H9 (cell line): ENCODE measurements around the gene MTFMT. TPM values are rescaled to one million over a fixed set of nuclear protein-coding genes. Genes with fewer than 3 reads are reported as not detected.

Experiments
- DNase-seq: peaks from one replicate; pipeline ENCODE4 v3.0.0-alpha.2; 2017
- H2AFZ ChIP-seq: one replicate; pipeline ENCODE4 v1.6.1; 2013; ENCODE audit warnings: mild to moderate bottlenecking, low read length, control low read depth, moderate library complexity
- H2AK5ac ChIP-seq: 2 replicates; pipeline ENCODE4 v1.6.1; 2013; ENCODE audit warnings: low read length, control low read depth, mixed read lengths; ENCODE audit not compliant: insufficient read length
- H2BK120ac ChIP-seq: one replicate; pipeline ENCODE4 v1.6.1; 2013; ENCODE audit warnings: low read depth, mild to moderate bottlenecking, low read length, control low read depth, inconsistent platforms; ENCODE audit not compliant: poor library complexity, severe bottlenecking
- H2BK12ac ChIP-seq: 2 replicates; pipeline ENCODE4 v1.6.1; 2013; ENCODE audit warnings: low read length, control low read depth, mixed read lengths, low read depth; ENCODE audit not compliant: insufficient read length
- H2BK15ac ChIP-seq: 2 replicates; pipeline ENCODE4 v1.6.1; 2013; ENCODE audit warnings: low read depth, low read length, control low read depth
- H2BK20ac ChIP-seq: one replicate; pipeline ENCODE4 v1.6.1; 2013; ENCODE audit warnings: low read depth, mild to moderate bottlenecking, low read length, control low read depth, inconsistent platforms; ENCODE audit not compliant: poor library complexity, severe bottlenecking
- H2BK5ac ChIP-seq: 2 replicates; pipeline ENCODE4 v1.6.1; 2013; ENCODE audit warnings: low read length, control low read depth, mixed read lengths; ENCODE audit not compliant: insufficient read length
- H3K14ac ChIP-seq: 2 replicates; pipeline ENCODE4 v1.6.1; 2013; ENCODE audit warnings: low read length, control low read depth; ENCODE audit not compliant: insufficient read depth
- H3K18ac ChIP-seq: 2 replicates; pipeline ENCODE4 v1.6.1; 2013; ENCODE audit warnings: low read depth, mild to moderate bottlenecking, mixed read lengths, low read length, control low read depth; ENCODE audit not compliant: insufficient read length
- H3K23ac ChIP-seq: 2 replicates; pipeline ENCODE4 v1.6.1; 2013; ENCODE audit warnings: low read length, control low read depth, mixed read lengths, low read depth; ENCODE audit not compliant: insufficient read length
- H3K23me2 ChIP-seq: 2 replicates; pipeline ENCODE4 v1.6.1; 2013; ENCODE audit warnings: low read depth, mild to moderate bottlenecking, mixed read lengths, low read length, control low read depth; ENCODE audit not compliant: insufficient read length, poor library complexity, severe bottlenecking
- H3K27ac ChIP-seq: 2 replicates; pipeline ENCODE4 v1.5.1; 2013; ENCODE audit warnings: low read length, control low read depth, mixed read lengths, low read depth; ENCODE audit not compliant: insufficient read length
- H3K27me3 ChIP-seq: 2 replicates; pipeline ENCODE4 v1.6.1; 2013; ENCODE audit warnings: low read length, control low read depth, inconsistent platforms; ENCODE audit not compliant: insufficient read depth
- H3K4ac ChIP-seq: 2 replicates; pipeline ENCODE4 v1.6.1; 2013; ENCODE audit warnings: low read depth, mild to moderate bottlenecking, control low read depth, inconsistent platforms, low read length, moderate library complexity
- H3K4me1 ChIP-seq: 2 replicates; pipeline ENCODE4 v1.6.1; 2013; ENCODE audit warnings: low read length, control low read depth, inconsistent platforms; ENCODE audit not compliant: insufficient read depth
- H3K4me2 ChIP-seq: 2 replicates; pipeline ENCODE4 v1.6.1; 2013; ENCODE audit warnings: low read length, control low read depth, mixed read lengths; ENCODE audit not compliant: insufficient read length, insufficient read depth
- H3K56ac ChIP-seq: 2 replicates; pipeline ENCODE4 v1.6.1; 2013; ENCODE audit warnings: low read depth, mild to moderate bottlenecking, mixed read lengths, low read length, control low read depth; ENCODE audit not compliant: insufficient read length
- H3K79me1 ChIP-seq: 2 replicates; pipeline ENCODE4 v1.6.1; 2013; ENCODE audit warnings: low read depth, mild to moderate bottlenecking, moderate library complexity, low read length, control low read depth, inconsistent platforms; ENCODE audit not compliant: insufficient read depth, poor library complexity, severe bottlenecking
- H3K79me2 ChIP-seq: 2 replicates; pipeline ENCODE4 v1.6.1; 2013; ENCODE audit warnings: low read length, control low read depth, inconsistent platforms; ENCODE audit not compliant: insufficient read depth
- H3K9ac ChIP-seq: 2 replicates; pipeline ENCODE4 v1.6.1; 2013; ENCODE audit warnings: low read length, control low read depth, mixed read lengths; ENCODE audit not compliant: insufficient read length; ENCODE audit errors: extremely low read depth
- H3K9me3 ChIP-seq: one replicate; pipeline ENCODE4 v1.6.1; 2013; ENCODE audit warnings: low read depth, low read length, inconsistent platforms; ENCODE audit not compliant: control insufficient read depth
- H3T11ph ChIP-seq: one replicate; pipeline ENCODE4 v1.6.1; 2013; ENCODE audit warnings: mild to moderate bottlenecking, low read length, control low read depth, inconsistent platforms
- H4K20me1 ChIP-seq: one replicate; pipeline ENCODE4 v1.6.1; 2013; ENCODE audit not compliant: control insufficient read depth, insufficient read length, insufficient read depth
- H4K5ac ChIP-seq: 2 replicates; pipeline ENCODE4 v1.6.1; 2013; ENCODE audit warnings: low read depth, mild to moderate bottlenecking, mixed read lengths, low read length, control low read depth; ENCODE audit not compliant: insufficient read length
- H4K8ac ChIP-seq: replicated peaks from 2 replicates; pipeline ENCODE4 v1.6.1; 2013; ENCODE audit warnings: low read length, control low read depth, mixed read lengths, low read depth; ENCODE audit not compliant: insufficient read length
- H4K91ac ChIP-seq: 2 replicates; pipeline ENCODE4 v1.6.1; 2013; ENCODE audit warnings: low read depth, mild to moderate bottlenecking, moderate library complexity, mixed read lengths, low read length, control low read depth; ENCODE audit not compliant: insufficient read length
- H3K27ac Mint-ChIP-seq, 3 experiments: 2 replicates in 2 of 3; 3 replicates in 1 of 3; pipeline ENCODE4 v1.8.0; 2020 to 2021; ENCODE audit warnings: mixed read lengths in 3 of 3, mild to moderate bottlenecking in 1 of 3, moderate library complexity in 1 of 3
- H3K27me3 Mint-ChIP-seq: 2 replicates; pipeline ENCODE4 v1.8.0; 2021; ENCODE audit warnings: low read depth, mild to moderate bottlenecking, moderate library complexity, mixed read lengths
- H3K36me3 Mint-ChIP-seq, 3 experiments: 2 replicates in 2 of 3; 3 replicates in 1 of 3; pipeline ENCODE4 v1.8.0; 2020 to 2021; ENCODE audit warnings: low read depth in 3 of 3, mixed read lengths in 3 of 3; ENCODE audit not compliant: insufficient read depth in 1 of 3
- H3K4me1 Mint-ChIP-seq, 2 experiments: 2 replicates each; pipeline ENCODE4 v1.8.0; 2020; ENCODE audit warnings: mixed read lengths in 2 of 2
- H3K4me3 Mint-ChIP-seq, 2 experiments: 2 replicates in 1 of 2; 3 replicates in 1 of 2; pipeline ENCODE4 v1.8.0; 2020 to 2021; ENCODE audit warnings: mild to moderate bottlenecking in 2 of 2, mixed read lengths in 2 of 2, moderate library complexity in 1 of 2
- H3K9me3 Mint-ChIP-seq, 2 experiments: 2 replicates in 1 of 2; 3 replicates in 1 of 2; pipeline ENCODE4 v1.8.0; 2020; ENCODE audit warnings: mild to moderate bottlenecking in 2 of 2, mixed read lengths in 2 of 2, moderate library complexity in 1 of 2
- WGBS: extraction: QIAGEN DNeasy Blood & Tissue Kit; methylation state at CpG from one replicate; pipeline ENCODE4 v1.1.7; 2013; ENCODE audit warnings: missing lambda C conversion rate, low lambda C conversion rate, mixed read lengths; ENCODE audit not compliant: insufficient read length; ENCODE audit errors: extremely low coverage; 5-methylcytosine and 5-hydroxymethylcytosine counted together
- total RNA-seq: library from RNA; stranded (reverse); gene quantifications from 2 replicates; pipeline ENCODE4 v1.2.1, GENCODE V29; 2021
- TF ChIP-seq, protein P1 (sequence below): fragments of 200-600 bp; sonication (generic); conservative IDR thresholded peaks from 3 replicates; pipeline ENCODE4 v1.8.0; 2021; ENCODE audit warnings: antibody characterized with exemption, mild to moderate bottlenecking

The MTFMT gene
- total RNA-seq, 1 experiment from 2014 or later: 16.0 TPM

DNA sequence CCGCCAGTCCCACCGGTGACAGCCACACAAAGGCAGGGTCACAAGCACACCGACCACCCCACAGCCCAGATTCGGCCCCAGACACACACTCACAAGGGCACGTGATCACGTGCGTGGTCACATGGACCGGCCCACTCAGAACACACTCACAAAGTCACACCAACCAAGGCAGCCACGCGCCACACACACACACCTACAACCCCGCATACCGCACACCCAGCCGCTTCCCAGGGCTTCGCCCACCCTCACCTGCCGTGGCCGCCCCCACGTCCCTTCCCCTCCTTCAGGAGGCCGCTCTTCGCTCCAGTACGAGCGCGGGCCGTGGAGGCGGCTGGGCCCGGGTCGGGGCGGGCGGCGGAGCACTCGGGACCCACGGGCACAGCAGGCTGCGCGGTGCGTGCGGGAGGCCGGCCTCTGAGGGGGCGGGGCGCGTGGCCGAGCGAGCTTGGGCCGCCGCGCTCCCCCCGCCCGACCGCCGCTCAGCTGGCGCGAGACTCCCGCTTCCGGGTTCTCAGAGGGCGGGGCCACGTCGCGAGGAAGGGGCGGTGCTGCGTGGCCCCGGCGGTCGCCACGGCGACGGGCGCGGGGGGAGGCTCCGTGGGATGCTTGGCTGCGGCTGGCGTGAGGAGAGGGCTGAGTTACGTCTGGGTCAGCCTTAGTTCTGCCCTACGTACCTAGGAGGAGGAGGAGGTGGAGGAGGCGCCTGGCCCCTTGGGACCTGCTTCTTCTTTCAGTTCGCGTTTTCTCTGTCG lies 39.8 kb downstream of the MTFMT start, which contains the start of gene SPG21:
TSS of gene SPG21 (minus strand) at position 499 of the 752 bp plus-strand sequence. CDS start 6,345 bp downstream, outside the sequence.
- Histone ChIP-seq H4K20me1 (no peaks in the 10 kb centered on the region), H2BK12ac (no peak within 1 kb of the TSS), H2BK15ac (no peak within 1 kb of the TSS), H3K18ac (peak within 1 kb of the TSS; percentile 8), H3K9me3 (no peaks in the 10 kb centered on the region), H2AFZ (peak within 1 kb of the TSS; percentile 93), H3K79me1 (no peaks in the 10 kb centered on the region), H2BK5ac (no peak within 1 kb of the TSS), H3K9ac (peak within 1 kb of the TSS; percentile 31), H3K23me2 (no peaks in the 10 kb centered on the region), H4K91ac (no peak within 1 kb of the TSS), H3K4me1 (no peaks in the 10 kb centered on the region), H3K4ac (no peak within 1 kb of the TSS), H3K14ac (no peak within 1 kb of the TSS), H2AK5ac (no peak within 1 kb of the TSS), H3K27me3 (no peaks in the 10 kb centered on the region), H3K23ac (no peak within 1 kb of the TSS), H3T11ph (no peak within 1 kb of the TSS), H4K8ac (no peak within 1 kb of the TSS), H3K4me2 (peak within 1 kb of the TSS; percentile 62), H3K27ac (no peak within 1 kb of the TSS), H3K56ac (no peak within 1 kb of the TSS), H3K79me2 (no peaks in the 10 kb centered on the region), H2BK120ac (no peak within 1 kb of the TSS), H2BK20ac (no peak within 1 kb of the TSS), H4K5ac (no peak within 1 kb of the TSS)
- WGBS: no CpG with 5 or more reads among the region's 75 CpGs
- peak within 1 kb of the TSS; percentile 96 to 97 for H3K4me3 Mint-ChIP-seq
- H3K27me3 Mint-ChIP-seq: no peaks in the 10 kb centered on the region; the same call in 1 of the 2 replicates
- TF ChIP-seq, protein P1, sequence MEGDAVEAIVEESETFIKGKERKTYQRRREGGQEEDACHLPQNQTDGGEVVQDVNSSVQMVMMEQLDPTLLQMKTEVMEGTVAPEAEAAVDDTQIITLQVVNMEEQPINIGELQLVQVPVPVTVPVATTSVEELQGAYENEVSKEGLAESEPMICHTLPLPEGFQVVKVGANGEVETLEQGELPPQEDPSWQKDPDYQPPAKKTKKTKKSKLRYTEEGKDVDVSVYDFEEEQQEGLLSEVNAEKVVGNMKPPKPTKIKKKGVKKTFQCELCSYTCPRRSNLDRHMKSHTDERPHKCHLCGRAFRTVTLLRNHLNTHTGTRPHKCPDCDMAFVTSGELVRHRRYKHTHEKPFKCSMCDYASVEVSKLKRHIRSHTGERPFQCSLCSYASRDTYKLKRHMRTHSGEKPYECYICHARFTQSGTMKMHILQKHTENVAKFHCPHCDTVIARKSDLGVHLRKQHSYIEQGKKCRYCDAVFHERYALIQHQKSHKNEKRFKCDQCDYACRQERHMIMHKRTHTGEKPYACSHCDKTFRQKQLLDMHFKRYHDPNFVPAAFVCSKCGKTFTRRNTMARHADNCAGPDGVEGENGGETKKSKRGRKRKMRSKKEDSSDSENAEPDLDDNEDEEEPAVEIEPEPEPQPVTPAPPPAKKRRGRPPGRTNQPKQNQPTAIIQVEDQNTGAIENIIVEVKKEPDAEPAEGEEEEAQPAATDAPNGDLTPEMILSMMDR: no peak
- H3K27ac Mint-ChIP-seq: peak within 1 kb of the TSS; percentile 85 to 93 (median 88); a peak in 5 of 7 replicates
- no peaks in the 10 kb centered on the region for H3K9me3 Mint-ChIP-seq
- no peaks in the 10 kb centered on the region; a peak in 1 of 7 replicates for H3K36me3 Mint-ChIP-seq
- peaks cover 9 to 18% of the 10 kb centered on the region in 2 experiments for H3K4me1 Mint-ChIP-seq
- DNase-seq: peak; percentile 91
